DMS79 (cell line): ENCODE data around the gene LONP2.
"Not testable (repeated sequence)": the region's sequence is repeated elsewhere in the genome, so short reads cannot be mapped to it uniquely, and the experiment has no call there.

Experiments used
- DNase-seq: peaks from one replicate; lab custom pipeline; 2025; lab: John Stamatoyannopoulos, UW

LONP2 gene

DNA sequence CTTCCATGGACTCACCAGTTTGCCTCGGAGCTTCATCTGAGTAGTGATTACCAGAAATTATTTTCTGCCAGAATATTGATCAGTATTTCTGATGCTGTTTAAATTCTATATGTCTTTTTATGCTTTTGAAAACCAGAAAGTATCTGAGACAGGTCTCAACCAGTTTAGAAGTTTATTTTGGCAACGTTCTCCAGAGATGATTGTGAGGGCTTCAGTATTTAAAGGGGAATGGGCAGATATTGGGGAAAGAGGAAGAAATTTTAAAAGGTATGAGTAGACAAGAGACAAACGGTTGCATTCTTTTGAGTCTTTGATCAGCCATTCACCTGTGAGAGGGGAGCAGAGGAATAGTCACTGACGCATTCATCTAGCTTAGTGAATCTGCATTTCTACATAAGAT is 47.7 kb downstream of the LONP2 start:
- DNase-seq = no peak

DNA sequence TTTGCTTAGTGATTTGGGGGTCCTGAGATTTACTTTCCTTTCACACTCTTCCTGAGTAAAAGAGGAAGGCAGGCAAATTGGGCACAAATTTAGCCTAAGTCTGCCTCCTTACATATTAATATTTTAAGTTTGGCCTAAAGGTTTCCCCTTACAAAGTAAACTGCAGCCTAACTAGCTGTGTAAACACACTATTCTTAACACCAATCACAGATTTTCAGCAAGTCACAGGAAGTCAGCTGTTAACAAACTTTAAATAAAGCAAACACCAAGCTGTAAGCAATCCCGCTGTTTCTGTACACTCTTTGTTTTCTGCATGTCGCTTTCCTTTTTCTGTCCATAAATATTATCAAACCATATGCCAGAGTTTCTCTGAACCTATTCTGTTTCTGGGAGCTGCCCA is 48.4 kb downstream of the LONP2 start:
- DNase-seq = no peak

DNA sequence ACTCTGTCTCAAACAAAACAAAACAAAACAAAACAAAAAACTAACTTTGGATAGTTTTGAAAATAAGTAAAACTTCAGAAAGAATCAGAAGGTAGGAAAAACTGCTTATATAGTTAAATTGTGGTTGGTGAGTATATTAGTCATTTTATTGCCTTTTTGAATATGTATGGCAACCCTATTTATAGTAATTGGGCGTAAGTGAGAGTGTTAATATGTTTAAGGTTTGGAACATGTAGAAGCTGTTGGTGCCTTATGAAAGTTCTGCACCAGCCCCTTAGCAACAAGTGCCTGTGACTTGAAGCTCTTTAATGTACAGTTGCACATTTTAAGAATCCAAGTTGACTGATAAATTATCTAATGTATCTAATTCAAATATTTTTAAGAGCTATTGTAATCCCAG is 50.6 kb downstream of the LONP2 start:
- DNase-seq = no peak

DNA sequence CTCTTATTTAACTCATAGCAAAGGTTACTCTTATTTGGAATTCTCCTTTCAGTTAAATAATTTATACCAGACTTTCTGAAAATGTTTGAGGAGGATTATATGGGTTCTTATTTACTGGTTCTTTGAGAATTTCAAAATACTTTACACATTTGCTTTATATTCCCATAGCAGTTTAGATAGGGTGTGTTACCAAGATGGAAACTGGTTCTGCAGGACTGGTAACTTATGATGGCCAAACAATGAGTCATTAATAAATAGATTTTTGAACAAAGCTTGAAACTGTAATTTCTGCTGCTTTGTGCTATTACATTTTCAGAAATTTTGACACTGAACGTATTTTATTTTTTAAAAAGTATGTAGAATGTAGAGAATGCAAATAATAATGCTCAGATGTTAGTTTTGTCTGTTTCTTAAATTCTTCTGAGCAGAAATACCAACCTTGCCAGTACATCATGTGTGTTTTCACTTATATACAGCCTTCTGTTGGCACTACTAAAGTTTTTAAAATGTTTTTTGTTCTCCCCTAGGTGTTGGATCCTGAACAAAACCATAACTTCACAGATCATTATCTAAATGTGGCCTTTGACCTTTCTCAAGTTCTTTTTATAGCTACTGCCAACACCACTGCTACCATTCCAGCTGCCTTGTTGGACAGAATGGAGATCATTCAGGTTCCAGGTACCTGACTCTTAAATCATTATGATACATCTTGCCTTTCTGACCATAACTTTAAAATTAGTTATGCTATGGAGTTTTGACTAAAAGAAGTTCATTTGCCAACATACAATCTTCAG is 51.6 kb downstream of the LONP2 start:
- no peak for DNase-seq

DNA sequence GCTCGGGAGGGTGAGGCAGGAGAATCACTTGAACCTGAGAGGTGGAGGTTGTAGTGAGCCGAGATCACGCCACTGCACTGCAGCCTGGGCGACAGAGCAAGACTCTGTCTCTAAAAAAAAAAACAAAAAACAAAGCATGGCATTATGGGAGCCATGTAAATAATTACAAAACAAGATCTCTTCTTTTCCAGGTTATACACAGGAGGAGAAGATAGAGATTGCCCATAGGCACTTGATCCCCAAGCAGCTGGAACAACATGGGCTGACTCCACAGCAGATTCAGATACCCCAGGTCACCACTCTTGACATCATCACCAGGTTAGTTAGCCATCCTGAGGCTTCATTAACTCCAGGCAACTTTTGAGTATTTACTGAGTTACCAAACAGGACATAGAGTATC is 55.4 kb downstream of the LONP2 start:
- no peak for DNase-seq

DNA sequence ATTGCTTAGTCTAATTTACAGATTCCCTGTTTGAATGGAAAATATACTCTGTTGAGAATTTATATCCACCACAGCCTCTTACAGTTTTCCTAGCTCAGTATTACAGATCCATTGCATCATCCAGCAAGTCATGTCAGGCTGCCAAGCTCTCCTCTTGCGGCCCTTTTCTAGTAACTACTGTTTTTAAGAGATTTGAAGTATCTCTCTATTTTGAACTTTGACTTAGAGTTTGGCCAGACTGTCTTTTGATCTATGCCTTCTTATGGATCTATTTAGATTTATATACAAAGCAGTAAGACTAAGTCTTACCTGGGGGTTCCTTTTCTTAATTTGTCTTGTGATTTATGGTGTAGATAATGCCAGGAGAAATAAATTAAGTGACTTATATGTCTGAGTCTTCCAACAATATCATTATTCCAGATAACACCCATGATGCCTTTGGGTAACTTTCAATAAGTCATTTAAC is 56.3 kb downstream of the LONP2 start:
- no peak for DNase-seq

DNA sequence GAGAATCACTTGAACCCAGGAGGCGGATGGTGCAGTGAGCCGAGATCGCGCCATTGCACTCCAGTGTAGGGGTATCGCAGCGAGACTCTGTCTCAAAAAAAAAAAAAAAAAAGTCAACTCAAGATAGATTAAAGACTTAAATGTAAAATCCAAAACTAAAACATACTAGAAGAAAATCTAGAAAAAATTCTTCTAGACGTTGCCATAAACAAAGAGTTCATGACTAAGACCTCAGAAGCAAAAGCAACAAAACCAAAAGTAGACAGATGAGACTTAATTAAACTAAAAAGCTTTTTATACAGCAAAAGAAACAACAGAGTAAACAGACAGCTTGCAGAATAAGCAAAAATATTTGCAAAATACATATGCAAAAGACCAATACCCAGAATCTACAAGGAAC is 64.4 kb downstream of the LONP2 start:
- DNase-seq = no peak

DNA sequence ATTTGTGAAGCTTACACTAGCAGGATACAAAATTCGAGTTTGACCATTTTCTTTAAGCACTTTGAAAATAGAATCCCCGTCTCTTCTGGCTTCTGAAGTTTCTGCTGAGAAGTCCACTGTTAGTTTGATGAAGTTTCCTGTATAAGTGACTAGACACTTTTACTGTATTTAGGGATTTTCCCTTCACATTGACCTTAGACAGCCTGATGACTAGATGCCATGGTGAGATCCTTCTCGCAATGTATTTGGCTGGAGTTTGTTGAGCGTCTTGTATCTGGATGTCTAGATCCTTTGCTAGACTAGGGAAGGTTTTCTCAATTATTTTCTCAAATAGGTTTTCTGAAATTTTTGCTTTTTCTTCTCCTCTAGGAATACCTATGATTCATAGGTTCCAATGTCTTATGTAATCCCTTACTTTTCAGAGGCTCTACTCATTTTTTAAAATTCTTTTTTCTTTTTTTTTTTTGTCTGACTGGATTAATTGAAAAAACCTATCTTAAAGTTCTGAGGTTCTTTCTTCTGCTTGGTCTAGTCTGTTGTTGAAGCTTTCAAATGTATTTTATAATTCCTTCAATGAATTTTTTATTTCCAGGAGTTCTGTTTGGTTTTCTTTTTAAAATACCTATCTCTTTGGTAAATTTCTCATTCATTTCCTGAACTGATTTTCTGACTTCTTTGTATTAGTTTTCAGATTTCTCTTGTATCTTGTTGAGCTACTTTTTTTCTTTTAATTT is 67.0 kb downstream of the LONP2 start:
- no peak for DNase-seq

DNA sequence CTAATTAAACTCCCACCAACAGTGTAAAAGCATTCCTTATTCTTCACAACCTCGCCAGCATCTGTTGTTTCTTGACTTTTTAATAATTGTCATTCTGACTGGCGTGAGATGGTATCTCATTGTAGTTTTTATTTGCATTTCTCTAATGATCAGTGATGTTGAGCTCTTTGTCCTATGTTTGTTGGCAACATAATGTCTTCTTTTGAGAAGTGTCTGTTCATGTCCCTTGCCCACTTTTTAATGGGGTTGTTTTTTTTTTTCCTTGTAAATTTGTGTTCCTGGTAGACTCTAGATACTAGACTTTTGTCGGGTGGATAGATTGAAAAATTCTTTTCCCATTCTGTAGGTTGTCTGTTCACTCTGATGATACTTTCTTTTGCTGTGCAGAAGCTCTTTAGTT is 69.8 kb downstream of the LONP2 start:
- DNase-seq = not testable (repeated sequence)

DNA sequence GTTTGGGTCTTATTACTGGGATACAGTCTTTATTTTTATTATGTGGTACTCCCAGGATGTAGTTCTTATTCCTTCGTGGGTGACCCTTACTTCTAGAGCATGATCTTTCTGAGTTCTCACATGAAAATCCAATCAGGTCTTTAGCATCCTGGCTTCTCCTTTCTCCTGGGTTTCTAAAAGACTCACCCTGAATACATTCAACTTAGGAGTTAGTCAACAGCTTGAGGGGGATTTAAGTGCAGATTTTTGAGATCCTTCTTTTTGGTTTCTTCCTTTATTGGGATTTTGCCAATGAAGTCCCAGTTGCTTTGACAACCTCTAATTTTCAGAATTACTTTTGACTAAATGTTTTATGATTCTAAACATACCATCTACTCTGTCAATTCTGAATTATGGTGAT is 72.9 kb downstream of the LONP2 start:
- DNase-seq = no peak

DNA sequence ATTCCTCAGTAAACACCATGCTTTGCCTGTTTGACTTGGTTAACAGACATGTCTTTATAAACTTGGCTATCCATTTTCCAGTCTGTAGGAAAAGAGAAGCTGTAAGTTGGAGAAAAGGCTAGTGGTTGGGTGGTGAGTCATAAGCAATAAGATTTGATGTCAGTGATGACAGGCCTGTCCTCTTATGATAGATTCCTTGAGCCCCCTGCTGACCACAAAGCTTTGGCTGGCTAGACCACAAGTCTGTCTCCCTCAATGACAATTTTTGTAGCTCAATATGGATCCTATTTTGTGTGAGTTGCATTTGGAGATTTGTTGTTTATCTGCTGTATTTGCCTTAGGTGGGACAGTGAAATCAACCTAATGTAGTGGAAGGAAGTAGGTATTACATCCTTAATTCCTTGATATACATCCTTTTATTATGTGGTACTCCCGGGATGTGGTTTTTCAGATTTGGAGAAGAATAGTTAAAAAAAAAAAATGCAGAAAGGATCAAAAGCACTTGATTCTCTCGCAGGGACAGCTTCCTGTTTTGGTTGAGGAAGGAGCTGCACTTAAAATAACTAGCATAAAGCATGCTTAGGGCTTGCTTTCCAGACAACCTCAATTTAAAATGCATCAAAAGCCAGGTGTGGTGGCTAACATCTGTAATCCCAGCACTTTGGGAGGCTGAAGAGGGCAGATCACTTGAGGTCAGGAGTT is 73.7 kb downstream of the LONP2 start:
- DNase-seq = no peak

DNA sequence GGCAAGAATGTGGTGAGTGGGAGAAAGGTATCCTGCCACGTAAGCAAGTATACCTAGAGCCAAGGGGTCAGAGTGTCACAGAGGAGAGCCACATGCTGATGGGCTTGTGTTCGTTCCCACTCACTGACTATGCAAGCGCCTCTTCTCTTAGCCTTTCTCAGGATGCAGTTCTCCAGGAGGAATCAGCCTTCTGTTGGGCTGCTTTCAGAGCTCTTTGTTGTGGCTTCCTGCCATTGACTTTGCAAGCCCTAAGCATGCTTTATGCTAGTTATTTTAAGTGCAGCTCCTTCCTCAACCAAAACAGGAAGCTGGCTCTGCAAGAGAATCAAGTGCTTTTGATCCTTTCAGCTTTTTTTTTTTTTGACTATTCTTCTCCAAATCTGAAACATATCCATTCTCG is 74.5 kb downstream of the LONP2 start:
- no peak for DNase-seq

DNA sequence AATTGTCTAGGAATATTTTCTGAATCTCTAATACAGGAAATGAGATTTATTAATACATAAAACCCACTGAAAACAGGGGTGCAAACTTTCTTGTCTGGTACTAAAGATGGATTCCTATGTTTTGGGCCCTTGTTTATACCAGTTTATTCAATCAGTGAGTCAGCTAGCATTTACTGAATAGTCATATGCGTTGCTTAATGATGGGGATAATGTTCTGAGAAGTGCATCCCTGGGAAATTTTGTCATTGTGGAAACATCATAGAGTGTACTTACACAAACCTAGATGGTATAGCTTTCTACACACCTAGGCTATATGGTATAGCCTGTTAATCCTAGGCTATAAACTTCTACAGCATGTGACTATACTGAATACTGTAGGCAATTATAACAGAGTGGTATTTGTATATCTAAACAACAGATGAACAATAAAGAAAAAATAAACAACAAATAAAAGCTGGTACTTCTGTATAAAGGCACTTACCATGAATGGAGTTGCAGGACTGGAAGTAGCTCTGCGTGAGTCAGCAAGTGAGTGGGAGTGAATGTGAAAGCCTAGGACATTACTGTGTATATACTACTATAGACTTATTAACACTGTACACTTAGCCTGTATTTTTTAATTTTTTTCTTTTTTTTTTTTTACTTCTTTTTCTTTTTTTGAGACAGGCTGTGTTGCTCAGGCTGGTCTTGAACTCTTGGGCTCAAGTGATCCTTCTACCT is 77.4 kb downstream of the LONP2 start:
- no peak for DNase-seq

DNA sequence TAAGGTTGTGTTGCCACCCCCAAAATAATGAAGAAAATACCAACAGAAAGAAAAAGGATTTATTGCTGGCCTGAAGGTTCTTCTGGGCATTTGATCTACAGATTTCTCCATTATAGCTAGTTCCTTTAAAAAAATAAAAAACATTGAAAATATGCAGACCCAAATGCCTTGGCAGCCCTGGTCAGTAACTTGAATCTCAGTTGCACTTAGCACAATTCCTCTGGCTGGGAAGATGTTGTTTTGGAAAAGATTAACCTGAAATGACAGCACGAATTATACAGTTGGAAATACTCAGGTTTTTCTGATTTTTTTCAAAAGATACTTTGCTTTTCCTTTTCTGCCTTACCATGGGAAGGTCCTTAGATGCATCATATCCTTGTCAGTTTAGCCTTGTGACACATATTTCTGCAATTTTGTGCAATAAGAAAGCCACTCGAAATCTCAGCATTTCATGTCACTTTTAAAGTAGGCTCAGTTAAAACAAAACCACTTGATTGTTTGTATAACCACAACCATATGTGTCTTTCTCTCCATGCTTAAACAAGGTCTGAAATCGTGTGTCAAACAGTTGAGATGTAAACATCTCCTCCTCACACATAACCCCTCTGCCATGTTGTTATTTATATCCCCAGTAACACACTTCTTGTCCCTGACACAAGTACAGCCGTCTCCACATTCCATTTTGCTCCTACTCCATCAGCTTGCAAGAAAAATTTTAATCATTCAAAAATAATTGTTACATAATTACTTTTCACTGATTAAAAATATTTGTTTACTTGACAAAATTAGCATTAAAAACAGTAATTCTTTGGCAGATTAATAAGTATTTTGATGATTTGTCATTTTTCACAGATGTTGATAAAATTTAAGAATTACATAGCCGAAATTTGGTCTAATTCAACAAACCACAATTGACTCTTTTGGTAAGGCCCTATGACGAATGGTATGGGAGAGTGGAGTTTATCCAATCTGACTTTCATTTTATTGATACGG is 80.0 kb downstream of the LONP2 start:
- DNase-seq = no peak

DNA sequence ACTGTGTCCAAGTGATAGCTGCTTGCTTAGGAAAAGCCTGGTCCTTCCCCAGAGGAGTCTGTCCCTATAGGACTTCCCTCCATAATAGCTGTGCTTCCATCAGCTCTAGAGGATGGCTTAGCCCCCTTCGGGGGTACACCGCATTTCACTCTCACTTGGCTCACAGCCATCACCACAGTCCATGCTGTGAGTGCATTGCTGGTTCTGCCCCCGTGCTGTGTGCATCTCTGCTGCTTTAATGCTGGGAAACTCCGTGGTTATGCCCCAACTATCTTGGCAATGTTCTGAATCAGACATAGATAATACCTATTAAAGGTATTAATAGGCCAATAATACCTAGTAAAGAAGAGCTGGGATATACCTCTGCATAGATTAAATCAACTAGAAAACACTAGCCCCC is 82.8 kb downstream of the LONP2 start:
- no peak for DNase-seq

DNA sequence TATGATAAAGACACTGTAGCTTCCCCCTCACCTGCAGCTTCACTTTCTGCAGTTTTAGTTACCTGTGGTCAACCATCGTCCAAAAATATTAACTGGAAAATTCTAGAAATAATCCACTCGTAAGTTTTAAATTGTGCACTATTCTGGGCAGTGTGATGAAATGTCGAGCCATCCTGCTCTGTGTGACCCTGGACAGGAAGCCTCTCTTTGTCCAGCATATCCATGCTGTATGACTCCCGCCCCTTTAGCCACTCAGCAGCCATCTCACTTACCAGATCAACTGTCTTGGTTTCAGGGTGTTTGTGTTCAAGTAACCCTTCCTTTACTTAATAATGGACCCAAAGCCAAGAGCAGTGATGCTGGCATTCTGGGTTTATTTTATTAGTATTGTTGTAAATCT is 85.0 kb downstream of the LONP2 start:
- DNase-seq = no peak

DNA sequence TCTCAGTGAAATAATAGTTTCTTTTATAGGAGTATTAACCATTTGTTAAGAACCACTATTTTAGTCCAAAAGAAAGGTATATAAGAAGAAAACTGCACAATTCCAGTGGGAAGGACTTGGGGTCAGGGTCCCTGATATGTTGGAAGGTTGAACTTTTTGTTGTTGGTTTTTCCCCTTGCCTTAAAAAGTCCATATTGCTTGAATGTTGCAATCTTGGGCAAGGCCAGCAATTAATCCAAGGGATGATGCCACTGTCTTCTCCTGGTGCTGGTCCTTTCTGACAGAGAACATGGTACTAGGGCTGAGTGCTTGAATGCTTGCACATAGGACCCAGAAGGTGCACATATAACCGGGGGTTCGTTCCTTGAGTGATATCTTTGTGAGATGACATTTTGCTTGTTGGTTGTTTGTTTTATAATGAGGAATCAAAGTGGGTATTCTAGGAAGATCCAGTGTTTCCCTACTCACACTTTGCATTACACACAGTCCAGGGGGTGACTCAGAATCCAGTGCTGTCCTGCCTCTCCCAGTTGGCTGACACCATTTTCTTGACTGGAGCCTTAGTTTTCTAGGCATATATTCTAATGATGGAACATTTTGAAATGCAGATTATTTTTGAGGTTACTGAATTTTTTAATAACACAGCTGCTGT is 86.2 kb downstream of the LONP2 start:
- no peak for DNase-seq

DNA sequence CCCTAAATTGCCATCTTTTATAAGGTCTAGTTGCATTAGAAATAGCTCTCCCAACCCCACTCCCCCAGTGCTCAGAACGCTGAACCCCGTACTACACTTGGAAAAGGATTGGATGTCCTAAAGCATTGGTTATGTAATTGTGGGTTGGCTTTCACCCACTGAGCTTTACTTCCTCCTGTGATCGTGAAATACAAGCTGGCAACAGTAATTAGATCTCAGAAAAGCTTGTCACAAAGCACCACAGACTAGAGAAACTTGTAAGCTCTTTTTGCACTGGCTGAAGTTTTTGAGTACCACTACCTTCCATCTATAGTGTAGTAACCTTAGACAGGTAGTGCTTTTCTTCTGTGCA is 86.7 kb downstream of the LONP2 start:
- no peak for DNase-seq

DNA sequence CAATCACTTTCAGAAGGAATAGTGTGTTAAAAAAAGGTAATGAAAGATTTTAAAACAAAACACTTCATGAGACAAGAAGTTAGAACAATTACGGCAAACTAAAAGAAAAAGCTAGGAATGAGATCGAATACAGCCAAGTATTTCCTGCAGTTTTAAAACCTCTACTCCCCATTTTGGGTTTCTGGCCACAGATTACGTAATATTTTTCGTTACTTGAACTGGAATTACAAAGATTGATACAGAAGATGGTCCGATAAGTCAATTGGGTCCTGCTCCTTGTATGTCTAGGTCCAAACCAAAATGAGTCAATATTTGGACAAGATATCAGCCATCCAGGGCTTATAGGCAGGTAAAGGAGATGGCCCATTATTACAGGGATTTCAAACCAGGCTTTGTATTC is 88.9 kb downstream of the LONP2 start:
- DNase-seq = no peak

DNA sequence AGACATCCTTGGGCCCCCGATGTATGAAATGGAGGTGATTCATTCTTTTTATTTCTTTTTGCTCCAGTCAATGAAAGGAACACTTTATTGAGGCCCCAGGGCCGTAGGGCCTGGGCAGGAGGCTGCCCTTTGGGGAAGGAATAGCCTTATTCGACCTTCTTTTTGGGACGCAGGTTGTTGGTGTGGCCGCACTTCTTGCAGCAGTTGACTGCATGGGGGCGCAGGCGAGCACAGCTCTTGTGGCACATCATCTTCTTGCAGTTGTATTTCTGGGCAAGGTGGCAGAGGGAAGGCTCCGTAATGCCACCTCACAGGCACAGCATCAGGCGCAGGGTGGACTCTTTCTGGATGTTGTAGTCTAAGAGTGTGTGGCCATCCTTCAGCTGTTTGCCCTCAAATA is 90.2 kb downstream of the LONP2 start:
- DNase-seq = no peak

DNA sequence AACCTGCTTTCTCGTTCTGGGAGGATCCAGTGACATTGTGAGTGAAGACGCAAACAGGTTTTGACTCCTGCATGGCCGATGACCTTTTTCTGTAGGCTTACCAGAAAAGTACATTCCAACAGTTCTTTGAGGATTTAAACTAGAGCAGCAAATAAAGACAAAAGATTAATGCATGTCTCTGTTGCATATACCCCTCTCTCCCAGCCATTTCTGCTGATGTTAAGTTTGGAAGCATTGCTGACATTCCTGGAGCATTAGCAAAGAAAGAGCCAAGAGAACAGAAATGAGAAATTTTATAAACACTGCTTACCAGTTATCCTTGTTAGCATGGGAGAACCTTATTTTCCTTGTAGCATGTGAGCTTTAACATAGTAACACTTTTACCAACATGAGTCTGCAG is 91.9 kb downstream of the LONP2 start:
- DNase-seq = no peak
